ENCODE data around the gene NOL8.
A peak's percentile ranks its signal among the peaks of the same experiment; 100 is the strongest.

NOL8 gene

GRCh38 chr9:92270511-92270910 is 54.6 kb downstream of the NOL8 start:
- FAIRE-seq (no peak), DNase-seq (ENCODE audit: low spot score) (no peak)

- DNase-seq (ENCODE audit: low spot score) (no peak), FAIRE-seq (no peak)
Observed at GRCh38 chr9:92266486-92266885, 58.7 kb downstream of the NOL8 start.

DNA sequence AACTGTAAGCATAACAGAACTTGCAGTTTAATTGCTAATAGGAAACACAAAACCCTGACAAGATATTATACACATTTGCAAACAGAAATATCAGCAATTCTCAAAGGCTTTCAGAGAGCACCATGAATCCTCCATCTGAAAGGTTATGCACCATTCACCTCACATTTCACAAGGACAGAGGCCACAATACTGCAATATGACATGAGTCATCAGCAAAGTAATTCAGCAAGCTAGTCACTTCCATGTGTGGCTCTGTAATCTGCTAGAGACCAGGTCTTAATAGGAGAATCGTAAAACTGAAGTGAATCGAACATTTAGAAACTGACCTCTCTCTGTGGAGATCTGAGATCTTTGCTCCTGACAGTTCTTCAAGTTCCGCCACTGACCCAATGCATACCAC is 60.0 kb downstream of the NOL8 start:
- peak; percentile 85 for FAIRE-seq
- DNase-seq (ENCODE audit: low spot score), result peak; percentile 70

- FAIRE-seq (no peak), DNase-seq (ENCODE audit: low spot score) (no peak)
Observed at GRCh38 chr9:92263131-92263530, 62.0 kb downstream of the NOL8 start.

- DNase-seq (ENCODE audit: low spot score) (no peak), FAIRE-seq (no peak)
Observed at GRCh38 chr9:92257327-92257726, 67.8 kb downstream of the NOL8 start.

DNA sequence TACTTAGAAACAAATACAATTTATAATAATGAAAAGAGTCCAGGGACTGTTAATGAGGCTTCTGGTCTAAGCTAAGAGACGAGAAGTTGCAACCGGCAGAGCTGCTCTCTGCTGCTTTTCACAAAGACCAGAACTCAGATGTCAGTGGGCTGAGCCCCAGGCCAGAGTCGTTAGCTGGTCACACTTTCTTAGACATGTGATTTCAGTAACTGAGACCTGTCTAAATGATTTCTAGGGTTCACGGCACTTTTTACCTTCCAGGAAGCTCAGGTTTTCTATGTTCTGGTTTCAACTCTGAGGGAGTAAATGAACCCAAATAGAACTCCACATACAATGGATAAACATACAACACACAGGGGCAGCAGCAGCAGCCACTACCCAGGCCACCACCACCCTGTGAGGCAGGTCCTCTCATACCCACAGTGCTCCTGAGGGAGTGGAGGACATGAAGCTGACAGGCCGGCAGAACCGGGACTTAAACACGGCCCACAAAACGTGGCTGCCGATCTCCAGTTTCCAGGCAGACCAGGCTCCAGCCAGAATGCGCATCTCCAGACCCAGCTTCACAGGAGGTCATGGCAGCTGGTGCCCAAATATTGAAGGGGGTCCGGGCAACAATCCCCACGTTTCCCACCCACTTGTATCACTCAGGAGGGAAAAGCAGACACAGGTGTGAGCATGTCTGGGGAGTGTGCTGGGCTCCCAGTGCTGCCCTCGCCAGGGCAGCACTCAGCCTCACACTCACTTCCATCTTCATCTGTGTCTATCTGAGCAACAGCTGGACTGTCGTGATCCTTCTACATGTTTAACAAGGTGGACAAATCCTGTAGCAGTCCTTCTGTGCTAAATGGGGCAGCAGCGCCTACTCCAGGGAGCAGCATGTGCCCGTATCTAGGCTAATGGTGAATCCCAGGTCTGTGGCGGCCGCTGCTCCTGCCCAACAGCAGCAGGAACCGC is 70.5 kb downstream of the NOL8 start:
- no peak for FAIRE-seq
- DNase-seq (ENCODE audit: low spot score), result no peak

- no peak for FAIRE-seq
- no peak for DNase-seq (ENCODE audit: low spot score)
Observed at GRCh38 chr9:92253656-92254055, 71.5 kb downstream of the NOL8 start.

DNA sequence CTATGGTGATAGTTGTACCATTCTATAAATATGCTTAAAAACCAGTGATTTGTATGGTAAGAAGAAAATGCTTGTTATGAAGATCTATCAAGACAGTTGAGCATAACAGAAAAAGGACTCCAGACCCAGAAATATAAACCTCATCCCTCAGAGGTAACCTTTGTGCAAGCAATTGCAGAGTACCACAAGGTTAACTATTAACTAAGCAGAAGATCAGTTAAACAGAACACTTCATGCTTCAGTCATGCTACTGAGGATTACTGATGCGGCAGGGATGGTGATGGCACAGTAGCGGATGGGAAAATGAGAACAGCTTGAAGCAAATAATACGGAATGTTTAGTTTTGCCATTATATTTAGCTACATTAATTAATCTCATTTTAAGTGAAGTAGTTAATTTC is 77.2 kb downstream of the NOL8 start:
- FAIRE-seq (peak; percentile 99), DNase-seq (ENCODE audit: low spot score) (peak; percentile 92)

All from RCC 7860 (cell line).